Mucosa of gallbladder (tissue), 1 donor: ENCODE measurements around the gene FKBP8. TPM values are rescaled to one million over a fixed set of nuclear protein-coding genes. Genes with fewer than 3 reads are reported as not detected.
"Not testable (repeated sequence)": the region's sequence is repeated elsewhere in the genome, so short reads cannot be mapped to it uniquely, and the experiment has no call there.

ENCODE experiments used
- DNase-seq: peaks from one replicate; pipeline ENCODE4 v3.0.0-alpha.2; 2020; ENCODE audit warnings: low spot score
- total RNA-seq: library from RNA; stranded (reverse); gene quantifications from one replicate; pipeline ENCODE4 v1.2.1, GENCODE V29; 2021
- donor health status: DM: no; HTN: no; CAD: no.

Gene FKBP8
- 226 TPM for total RNA-seq

- DNase-seq = peak; percentile 94
These were observed at the start of gene FKBP8 for GRCh38 chr19:18542941-18543813. Gene FKBP8 (minus strand): TSS chr19:18543573. CDS start chr19:18541970, 1,603 bp downstream.

DNA sequence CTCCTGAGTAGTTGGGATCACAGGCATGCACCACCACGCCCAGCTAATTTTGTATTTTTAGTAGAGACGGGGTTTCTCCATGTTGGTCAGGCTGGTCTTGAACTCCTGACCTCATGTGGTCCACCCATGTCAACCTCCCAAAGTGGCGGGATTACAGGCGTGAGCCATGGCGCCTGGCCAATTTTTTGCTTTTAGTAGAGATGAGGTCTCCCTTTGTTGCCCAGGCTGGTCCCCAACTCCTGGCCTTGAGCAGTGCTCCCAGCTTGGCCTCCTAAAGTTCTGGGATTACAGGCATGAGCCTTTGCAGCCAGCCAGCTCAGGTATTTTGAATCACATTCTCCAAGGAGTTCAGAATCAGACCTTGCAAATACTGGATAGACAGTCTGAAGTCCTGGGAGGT is 49.4 kb upstream of the FKBP8 start:
- not testable (repeated sequence) for DNase-seq

GRCh38 chr19:18591735-18592385 is 48.5 kb upstream of the FKBP8 start:
- DNase-seq = no peak

- peak; percentile 40 for DNase-seq
These were observed 47.2 kb upstream of the FKBP8 start for GRCh38 chr19:18590273-18591272.

- peak; percentile 61 for DNase-seq
These were observed 46.3 kb upstream of the FKBP8 start for GRCh38 chr19:18589380-18590272.

DNA sequence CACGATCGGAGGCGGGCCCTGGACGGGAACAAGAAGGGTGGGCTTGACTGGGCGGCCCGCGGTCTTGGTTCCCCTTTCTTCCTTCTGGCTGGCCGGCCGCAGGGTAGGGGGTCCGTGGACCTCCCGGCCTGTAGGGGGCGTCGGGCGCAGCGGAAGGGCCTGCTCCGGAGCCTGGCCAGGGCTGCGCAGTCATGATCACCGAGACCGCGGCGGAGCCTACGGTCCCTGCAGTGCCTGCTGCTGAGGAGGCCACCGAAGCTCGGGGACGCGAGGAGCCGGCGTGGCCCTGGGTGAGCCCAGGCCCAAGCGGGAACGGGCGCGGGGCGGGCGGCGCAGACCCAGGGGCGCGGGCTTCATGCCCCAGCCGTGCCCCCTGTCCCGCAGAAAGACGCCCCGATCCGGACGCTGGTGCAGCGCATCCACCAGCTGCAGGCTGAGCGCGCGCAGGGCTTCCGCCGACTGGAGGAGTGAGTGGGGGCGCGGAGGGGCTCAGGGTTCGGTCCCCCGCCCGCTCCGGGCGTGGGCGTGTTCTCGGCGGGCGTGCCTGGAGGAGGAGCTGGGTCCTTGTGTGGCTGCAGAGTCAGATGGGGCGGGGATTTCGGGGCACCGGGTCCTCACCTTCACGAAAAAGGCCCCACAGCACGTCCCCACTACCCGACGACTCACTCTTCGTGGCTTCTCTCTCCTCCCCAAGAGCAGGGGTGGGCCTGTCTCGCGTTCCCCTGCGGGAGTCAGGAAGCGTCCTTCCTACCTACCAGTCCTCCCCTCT is 45.4 kb upstream of the FKBP8 start, which contains the start of gene REX1BD:
TSS of gene REX1BD (plus strand) at position 188 of the 769 bp plus-strand sequence. CDS start at position 192, 4 bp downstream.
- DNase-seq = peak; percentile 81

GRCh38 chr19:18587962-18588610 is 44.7 kb upstream of the FKBP8 start:
- no peak for DNase-seq

DNA sequence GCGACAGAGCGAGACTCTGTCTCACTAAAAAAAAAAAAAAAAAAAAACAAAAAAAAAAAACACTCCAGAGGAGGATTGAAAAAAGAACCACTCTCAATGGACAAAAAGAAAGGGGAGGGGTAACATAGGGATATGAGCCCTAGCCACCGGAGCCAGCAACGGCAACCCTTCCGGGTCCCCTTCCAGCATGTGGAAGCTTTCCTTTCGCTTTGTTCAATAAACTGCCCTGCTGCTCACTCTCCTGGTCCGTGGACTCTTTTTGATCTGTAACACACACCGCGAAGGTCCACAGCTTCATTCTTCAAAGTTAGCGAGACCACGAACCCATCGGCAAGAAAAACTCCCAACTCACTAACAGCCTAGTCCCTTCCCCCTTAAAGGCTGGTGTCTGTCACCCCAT is 44.2 kb upstream of the FKBP8 start:
- no peak for DNase-seq

DNA sequence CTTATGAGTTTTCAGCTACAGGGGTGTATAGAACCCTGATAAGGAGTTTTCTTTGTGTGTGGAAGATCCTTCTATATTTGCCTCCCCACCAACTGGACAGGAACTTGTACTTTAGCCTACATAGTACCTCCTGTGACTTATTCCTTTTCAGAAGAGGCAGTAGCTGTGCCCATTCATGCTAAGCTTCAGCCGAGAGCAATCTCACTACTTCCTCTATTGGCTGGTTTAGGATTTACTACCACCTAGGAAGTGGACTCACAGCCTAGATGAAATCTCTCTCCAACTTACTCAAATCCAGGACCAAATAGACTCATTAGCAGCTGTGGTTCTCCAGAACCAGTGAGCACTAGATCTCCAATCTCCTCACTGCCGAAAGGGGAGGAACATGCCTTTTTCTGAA is 42.9 kb upstream of the FKBP8 start:
- no peak for DNase-seq

DNA sequence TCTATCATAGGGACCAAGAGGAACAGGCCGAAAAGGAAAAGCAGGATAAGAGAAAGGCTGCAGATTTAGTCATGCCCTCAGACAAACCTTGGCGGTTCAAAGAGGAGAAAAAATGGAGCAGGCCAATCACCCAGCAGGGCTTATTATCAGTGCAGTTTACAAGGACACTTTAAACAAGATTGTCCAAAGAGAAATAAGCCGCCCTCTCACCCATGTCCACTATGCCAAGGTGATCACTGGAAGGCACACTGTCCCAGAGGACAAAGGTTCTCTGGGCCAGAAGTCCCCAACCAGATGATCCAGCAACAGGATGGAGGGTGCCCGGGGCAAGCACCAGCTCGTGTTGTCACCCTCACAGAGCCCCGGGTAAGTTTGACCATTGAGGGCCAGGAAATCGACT is 36.9 kb upstream of the FKBP8 start:
- no peak for DNase-seq

- DNase-seq = no peak
These were observed 34.1 kb upstream of the FKBP8 start for GRCh38 chr19:18577365-18577914.

GRCh38 chr19:18576383-18576782 is 33.0 kb upstream of the FKBP8 start:
- no peak for DNase-seq

DNA sequence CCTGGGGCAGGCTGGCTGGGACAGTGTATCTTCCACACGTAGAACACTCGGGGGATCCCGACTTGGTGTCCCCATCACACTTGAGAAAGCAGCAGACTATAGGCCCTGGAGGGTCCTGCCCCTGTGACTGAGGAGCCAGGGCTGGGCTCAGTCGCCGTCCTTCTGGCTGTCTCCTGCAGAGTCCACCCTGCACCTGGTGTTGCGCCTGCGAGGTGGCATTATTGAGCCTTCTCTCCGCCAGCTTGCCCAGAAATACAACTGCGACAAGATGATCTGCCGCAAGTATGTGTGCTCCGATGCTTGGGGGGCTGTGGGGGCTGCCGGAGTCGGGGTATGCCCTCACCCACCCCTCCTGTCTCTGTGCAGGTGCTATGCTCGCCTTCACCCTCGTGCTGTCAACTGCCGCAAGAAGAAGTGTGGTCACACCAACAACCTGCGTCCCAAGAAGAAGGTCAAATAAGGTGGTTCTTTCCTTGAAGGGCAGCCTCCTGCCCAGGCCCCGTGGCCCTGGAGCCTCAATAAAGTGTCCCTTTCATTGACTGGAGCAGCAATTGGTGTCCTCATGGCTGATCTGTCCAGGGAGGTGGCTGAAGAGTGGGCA is 31.4 kb upstream of the FKBP8 start:
- DNase-seq = no peak

GRCh38 chr19:18571564-18572344 is 28.4 kb upstream of the FKBP8 start, which contains the start of gene UBA52:
Gene UBA52 (plus strand): TSS chr19:18571857. CDS start chr19:18573301, 1,444 bp downstream.
- peak; percentile 98 for DNase-seq

GRCh38 chr19:18568367-18568766 is 25.0 kb upstream of the FKBP8 start:
- DNase-seq = no peak

GRCh38 chr19:18566953-18567352 is 23.6 kb upstream of the FKBP8 start:
- no peak for DNase-seq

GRCh38 chr19:18562086-18562485 is 18.7 kb upstream of the FKBP8 start:
- no peak for DNase-seq

- no peak for DNase-seq
These were observed 16.3 kb upstream of the FKBP8 start for GRCh38 chr19:18559685-18560084.
